Cardiac fibroblast (primary cell): Measurements from ENCODE around the gene ZBTB26.
A peak's percentile ranks its signal among the peaks of the same experiment; 100 is the strongest.
"Not testable (repeated sequence)": the region's sequence is repeated elsewhere in the genome, so short reads cannot be mapped to it uniquely, and the experiment has no call there.

Source experiments
- DNase-seq, 2 donors: peaks; one replicate each; pipeline versions ENCODE4 v3.0.0 to v3.0.0-alpha.2; 2010; ENCODE audit warnings: low read depth in 2 of 2
- H3K4me3 ChIP-seq, 2 donors: replicated peaks in 1 of 2; 1 replicate in 1 of 2; 2 replicates in 1 of 2; pipeline ENCODE4 v1.5.1; 2011; ENCODE audit warnings: low read depth in 2 of 2, low read length in 2 of 2, mild to moderate bottlenecking in 2 of 2, moderate library complexity in 1 of 2
- TF ChIP-seq, protein P1 (sequence below): IDR thresholded peaks from one replicate; pipeline ENCODE4 v1.5.1; 2011; ENCODE audit warnings: low read depth, mild to moderate bottlenecking, low read length, inconsistent platforms

Gene ZBTB26

GRCh38 chr9:122912671-122912963, 18.7 kb downstream of the ZBTB26 start:
- DNase-seq, result no peak
- peak overlapping the region; percentile 65 to 67 for H3K4me3 ChIP-seq
- TF ChIP-seq, protein P1, sequence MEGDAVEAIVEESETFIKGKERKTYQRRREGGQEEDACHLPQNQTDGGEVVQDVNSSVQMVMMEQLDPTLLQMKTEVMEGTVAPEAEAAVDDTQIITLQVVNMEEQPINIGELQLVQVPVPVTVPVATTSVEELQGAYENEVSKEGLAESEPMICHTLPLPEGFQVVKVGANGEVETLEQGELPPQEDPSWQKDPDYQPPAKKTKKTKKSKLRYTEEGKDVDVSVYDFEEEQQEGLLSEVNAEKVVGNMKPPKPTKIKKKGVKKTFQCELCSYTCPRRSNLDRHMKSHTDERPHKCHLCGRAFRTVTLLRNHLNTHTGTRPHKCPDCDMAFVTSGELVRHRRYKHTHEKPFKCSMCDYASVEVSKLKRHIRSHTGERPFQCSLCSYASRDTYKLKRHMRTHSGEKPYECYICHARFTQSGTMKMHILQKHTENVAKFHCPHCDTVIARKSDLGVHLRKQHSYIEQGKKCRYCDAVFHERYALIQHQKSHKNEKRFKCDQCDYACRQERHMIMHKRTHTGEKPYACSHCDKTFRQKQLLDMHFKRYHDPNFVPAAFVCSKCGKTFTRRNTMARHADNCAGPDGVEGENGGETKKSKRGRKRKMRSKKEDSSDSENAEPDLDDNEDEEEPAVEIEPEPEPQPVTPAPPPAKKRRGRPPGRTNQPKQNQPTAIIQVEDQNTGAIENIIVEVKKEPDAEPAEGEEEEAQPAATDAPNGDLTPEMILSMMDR, result no peak

- H3K4me3 ChIP-seq, DNase-seq: not testable (repeated sequence)
These were observed 25.2 kb downstream of the ZBTB26 start for GRCh38 chr9:122906122-122906521.

DNA sequence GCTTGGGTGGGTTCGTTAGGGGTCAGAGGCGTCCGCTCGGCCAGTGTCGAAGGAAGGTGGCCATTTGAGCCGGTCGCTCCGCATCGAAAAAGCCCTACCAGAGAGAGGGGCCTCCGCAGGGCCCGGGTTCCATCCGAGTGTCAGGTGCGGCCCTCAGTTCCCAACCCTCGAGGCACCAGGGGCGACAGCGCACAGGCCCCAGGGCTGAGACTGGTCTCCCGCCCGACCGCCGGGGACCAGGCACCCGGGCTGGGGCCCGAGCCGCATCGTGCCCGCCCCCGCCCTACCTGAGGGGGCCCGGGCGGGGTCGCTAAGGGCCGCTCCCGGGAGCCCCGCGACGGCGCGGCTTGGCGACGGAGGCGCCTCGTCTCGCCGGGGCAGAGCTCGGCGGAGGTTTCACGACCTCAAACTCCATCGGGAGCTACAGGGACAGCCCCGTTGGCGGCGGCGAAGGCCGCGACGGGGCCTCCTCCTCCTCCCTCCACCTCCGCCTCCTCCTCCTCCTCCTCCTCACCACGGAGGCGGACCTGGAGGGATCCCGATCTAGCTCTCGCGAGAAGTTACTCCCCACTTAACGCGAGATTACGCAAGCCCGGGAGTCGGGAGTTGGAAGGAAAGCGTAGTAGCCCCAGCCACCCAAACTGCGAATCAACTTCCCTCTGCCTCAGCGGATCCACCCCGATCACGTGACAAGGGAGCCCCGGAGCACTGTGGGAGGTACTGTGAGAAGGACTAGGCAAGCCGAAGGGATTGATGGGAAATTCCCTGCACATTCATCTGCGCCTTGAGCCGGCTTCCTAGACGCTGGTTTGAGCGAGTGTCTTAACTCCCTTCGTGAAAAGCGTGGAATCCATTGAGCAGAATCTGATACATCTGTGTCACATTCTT, 26.2 kb downstream of the ZBTB26 start, which contains the start of gene RC3H2:
Gene RC3H2, minus strand, starts transcription at position 537 of the 888 bp plus-strand sequence. CDS start 7,850 bp downstream, outside the sequence.
- peak within 1 kb of the TSS; percentile 77 to 83 for H3K4me3 ChIP-seq
- TF ChIP-seq, protein P1, result no peak
- peak; percentile 100 for DNase-seq

DNA sequence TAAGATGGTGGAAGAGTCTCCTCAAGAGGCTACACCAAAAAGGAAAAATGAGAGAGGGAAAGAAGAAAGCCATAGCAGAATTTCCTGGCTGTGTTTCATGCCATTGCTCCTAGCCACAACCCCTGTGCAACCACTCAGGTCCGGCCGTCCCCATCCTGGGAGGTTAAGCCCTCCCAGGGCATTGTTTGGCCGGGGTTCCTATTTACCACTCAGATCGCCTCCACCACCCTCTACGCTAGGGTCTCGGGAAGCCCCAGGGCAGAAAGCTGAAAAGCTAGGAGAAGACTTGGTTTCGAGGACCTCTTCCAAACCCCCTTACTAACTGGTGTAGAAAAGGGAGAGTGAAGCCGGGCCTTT, 26.9 kb downstream of the ZBTB26 start:
- peak; percentile 47 to 57 for DNase-seq
- TF ChIP-seq, protein P1, result no peak
- peak overlapping the region; percentile 77 to 83 for H3K4me3 ChIP-seq

- peak overlapping the region in 1 of 2 donors; percentile 2 for H3K4me3 ChIP-seq
- TF ChIP-seq, protein P1, result no peak
- DNase-seq, result peak; percentile 32 to 53
These were observed 30.5 kb downstream of the ZBTB26 start for GRCh38 chr9:122900791-122901190.

DNA sequence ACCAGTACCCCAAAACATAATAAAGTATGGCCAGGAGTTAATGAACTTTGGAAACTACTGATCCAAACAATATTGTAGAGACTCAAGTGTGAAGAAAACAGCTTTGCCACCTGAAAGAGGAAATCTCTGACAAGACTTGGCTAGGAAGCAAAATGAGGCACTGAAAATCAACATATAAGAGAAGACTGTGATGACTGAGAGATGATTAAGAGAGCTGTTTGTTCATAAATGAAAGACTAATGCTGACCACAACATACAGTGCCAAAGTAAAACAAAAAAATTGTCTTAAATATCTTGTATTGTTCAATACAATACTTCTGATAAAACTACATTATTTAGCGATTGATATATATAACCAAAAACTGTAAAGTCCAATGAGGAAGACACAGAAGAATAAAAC, 33.3 kb downstream of the ZBTB26 start:
- peak in 1 of 2 donors; percentile 63 for DNase-seq
- H3K4me3 ChIP-seq, result no peak overlapping the region
- TF ChIP-seq, protein P1, result no peak

DNA sequence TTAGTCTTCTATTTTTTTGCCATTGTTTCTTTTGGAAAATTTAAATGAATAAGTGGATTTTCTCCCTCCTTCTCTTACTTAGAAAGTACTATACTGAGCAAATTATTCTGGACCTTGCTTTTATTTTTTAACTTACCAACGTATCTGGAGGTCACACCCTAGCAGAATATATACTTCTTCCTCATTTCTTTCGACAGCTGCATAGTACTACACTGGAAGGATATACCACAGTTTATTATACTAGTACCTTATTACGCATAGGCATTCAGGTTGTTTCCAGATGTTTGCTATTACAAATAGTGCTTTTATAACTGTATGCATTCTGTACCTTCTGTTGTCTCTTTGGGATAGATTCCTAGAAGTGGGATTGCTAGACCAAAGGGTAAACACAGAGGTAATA, 42.8 kb downstream of the ZBTB26 start:
- H3K4me3 ChIP-seq, result no peak overlapping the region
- no peak for DNase-seq
- TF ChIP-seq, protein P1, result no peak
